GM21390 (cell line): ENCODE measurements around the gene VPS16.
"Not testable (repeated sequence)": the region's sequence is repeated elsewhere in the genome, so short reads cannot be mapped to it uniquely, and the experiment has no call there.

Experiments used
- ATAC-seq: cut with Tn5 transposase; IDR thresholded peaks from one replicate; pipeline ENCODE4 v1.9.1; 2021; ENCODE audit not compliant: unreplicated experiment

The VPS16 gene

GRCh38 chr20:2894221-2894620 is 53.7 kb downstream of the VPS16 start:
- no peak for ATAC-seq

GRCh38 chr20:2895154-2895553 is 54.6 kb downstream of the VPS16 start:
- not testable (repeated sequence) for ATAC-seq

GRCh38 chr20:2899243-2899642 is 58.7 kb downstream of the VPS16 start:
- ATAC-seq, result no peak

GRCh38 chr20:2900845-2901592 is 60.5 kb downstream of the VPS16 start:
- no peak for ATAC-seq

- ATAC-seq, result no peak
These were observed 61.7 kb downstream of the VPS16 start for GRCh38 chr20:2902291-2902690.

GRCh38 chr20:2902818-2903217 is 62.3 kb downstream of the VPS16 start:
- ATAC-seq, result no peak

GRCh38 chr20:2903686-2904085 is 63.1 kb downstream of the VPS16 start:
- no peak for ATAC-seq

GRCh38 chr20:2907519-2907918 is 67.0 kb downstream of the VPS16 start:
- ATAC-seq, result no peak

- ATAC-seq, result no peak
These were observed 69.4 kb downstream of the VPS16 start for GRCh38 chr20:2909953-2910352.

GRCh38 chr20:2911200-2911599 is 70.7 kb downstream of the VPS16 start:
- ATAC-seq, result no peak

GRCh38 chr20:2914160-2914559 is 73.6 kb downstream of the VPS16 start:
- no peak for ATAC-seq
